Fibroblast of lung (primary cell): Measurements from ENCODE around the gene PRKCQ. TPM values are rescaled to one million over a fixed set of nuclear protein-coding genes. Genes with fewer than 3 reads are reported as not detected.

ENCODE experiments used
- DNase-seq, 2 donors: peaks; one replicate each; pipeline versions ENCODE4 v3.0.0 to v3.0.0-alpha.2; 2010; ENCODE audit warnings: low read depth in 2 of 2
- H2AFZ ChIP-seq: 2 replicates; pipeline ENCODE4 v1.5.1; 2012; ENCODE audit warnings: low read length, control low read depth, inconsistent platforms
- H3K27ac ChIP-seq: 2 replicates; pipeline ENCODE4 v1.5.1; 2011; ENCODE audit warnings: low read length, control low read depth; ENCODE audit not compliant: insufficient read depth
- H3K27me3 ChIP-seq: 2 replicates; pipeline ENCODE4 v1.5.1; 2011; ENCODE audit warnings: mild to moderate bottlenecking, low read length; ENCODE audit not compliant: control insufficient read depth, insufficient read depth
- H3K36me3 ChIP-seq: 2 replicates; pipeline ENCODE4 v1.5.1; 2011; ENCODE audit warnings: low read length; ENCODE audit not compliant: control insufficient read depth, insufficient read depth
- H3K4me1 ChIP-seq: 2 replicates; pipeline ENCODE4 v1.5.1; 2011; ENCODE audit warnings: low read length; ENCODE audit not compliant: control insufficient read depth, insufficient read depth; ENCODE audit errors: extremely low read depth
- H3K4me2 ChIP-seq: 2 replicates; pipeline ENCODE4 v1.5.1; 2011; ENCODE audit warnings: low read length, control low read depth; ENCODE audit not compliant: insufficient read depth; ENCODE audit errors: extremely low read depth
- H3K4me3 ChIP-seq, 4 experiments: fragments of 200-600 bp in 1 of 4; sonication (generic) in 1 of 4; replicated peaks in 1 of 4; 2 replicates each; pipeline ENCODE4 v1.5.1; 2011 to 2016; ENCODE audit warnings: low read length in 4 of 4, low read depth in 3 of 4, mild to moderate bottlenecking in 3 of 4, control low read depth in 2 of 4, inconsistent platforms in 1 of 4, mixed read lengths in 1 of 4; ENCODE audit not compliant: insufficient read depth in 1 of 4; ENCODE audit errors: control extremely low read depth in 1 of 4
- H3K79me2 ChIP-seq: 2 replicates; pipeline ENCODE4 v1.5.1; 2012; ENCODE audit warnings: mild to moderate bottlenecking, low read length, inconsistent platforms; ENCODE audit not compliant: control insufficient read depth, insufficient read depth
- H3K9ac ChIP-seq: 2 replicates; pipeline ENCODE4 v1.5.1; 2011; ENCODE audit warnings: mild to moderate bottlenecking, low read length, control low read depth; ENCODE audit not compliant: insufficient read depth
- H3K9me3 ChIP-seq: 2 replicates; pipeline ENCODE4 v1.5.1; 2012; ENCODE audit warnings: low read depth, low read length; ENCODE audit not compliant: control insufficient read depth, insufficient read depth
- H4K20me1 ChIP-seq: 2 replicates; pipeline ENCODE4 v1.5.1; 2011; ENCODE audit warnings: low read length; ENCODE audit not compliant: control insufficient read depth, insufficient read depth; ENCODE audit errors: extremely low read depth
- EZH2 ChIP-seq: IDR thresholded peaks from 2 replicates; pipeline ENCODE4 v1.5.1; 2012; ENCODE audit warnings: low read length, control low read depth, mild to moderate bottlenecking; ENCODE audit errors: missing control alignments
- polyA plus RNA-seq, 2 donors: library from polyadenylated mRNA; depleted of rRNA in 1 of 2; stranded (reverse) in 1 of 2; unstranded in 1 of 2; fragments of >200 nt; gene quantifications; 2 replicates each; pipeline ENCODE4 v1.2.1, GENCODE V29; 2011 to 2012; ENCODE audit warnings: missing spikeins in 1 of 2
- total RNA-seq: library from RNA; depleted of rRNA; stranded (reverse); fragments of >200 nt; gene quantifications from 2 replicates; pipeline ENCODE4 v1.2.1, GENCODE V29; 2014
- TF ChIP-seq, protein P1 (sequence below), 2 donors: IDR thresholded peaks in 1 of 2; conservative IDR thresholded peaks in 1 of 2; 1 replicate in 1 of 2; 2 replicates in 1 of 2; pipeline ENCODE4 v1.5.1; 2011 to 2012; ENCODE audit warnings: low read length in 2 of 2, control low read depth in 1 of 2, inconsistent platforms in 1 of 2, low read depth in 1 of 2, mild to moderate bottlenecking in 1 of 2

Gene PRKCQ
- total and polyA plus RNA-seq, 2 donors (not counting 1 experiment from before 2014, with no cell fraction given) = under 0.01 to 0.01 TPM

DNA sequence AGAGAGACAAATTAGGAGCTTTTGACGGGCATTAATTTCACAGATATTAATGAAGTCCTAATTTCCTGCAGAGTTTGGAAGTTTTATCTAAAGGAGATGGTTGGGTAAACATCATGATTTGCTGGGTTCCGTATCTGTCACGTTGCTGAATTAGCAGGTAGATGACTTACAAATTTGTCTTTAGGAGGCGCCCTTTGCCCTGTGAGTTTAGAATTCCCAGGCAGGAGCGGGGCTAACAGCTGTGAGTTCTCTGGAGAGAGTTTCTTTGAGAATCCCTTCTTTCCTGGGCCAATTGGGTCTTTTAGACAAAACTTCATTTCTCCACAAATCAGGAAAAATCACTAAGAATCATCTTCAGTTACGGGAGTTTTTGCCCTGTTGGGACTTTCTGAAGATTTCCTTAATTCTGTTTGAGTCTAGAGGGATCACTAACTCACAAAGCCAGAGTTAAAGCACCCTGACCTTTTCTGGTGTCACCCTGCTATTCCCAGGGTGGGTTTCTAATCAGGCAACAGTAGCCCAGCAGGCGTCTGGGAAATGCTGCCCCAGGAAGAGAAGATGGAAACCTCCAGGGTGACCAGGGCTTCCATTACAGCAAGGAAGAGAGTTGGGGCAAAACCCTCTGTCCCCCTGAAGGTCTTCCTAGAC, 63.7 kb downstream of the PRKCQ start:
- Histone ChIP-seq H3K27ac (no peak overlapping the region), H2AFZ (no peak overlapping the region), H4K20me1 (no peaks in the 10 kb centered on the region), H3K4me2 (no peak overlapping the region), H3K9me3 (no peaks in the 10 kb centered on the region), H3K36me3 (no peaks in the 10 kb centered on the region), H3K27me3 (no peaks in the 10 kb centered on the region), H3K4me1 (no peaks in the 10 kb centered on the region), H3K79me2 (no peaks in the 10 kb centered on the region), H3K4me3 (no peak overlapping the region), H3K9ac (no peak overlapping the region)
- no peak for TF ChIP-seq EZH2
- TF ChIP-seq, protein P1, sequence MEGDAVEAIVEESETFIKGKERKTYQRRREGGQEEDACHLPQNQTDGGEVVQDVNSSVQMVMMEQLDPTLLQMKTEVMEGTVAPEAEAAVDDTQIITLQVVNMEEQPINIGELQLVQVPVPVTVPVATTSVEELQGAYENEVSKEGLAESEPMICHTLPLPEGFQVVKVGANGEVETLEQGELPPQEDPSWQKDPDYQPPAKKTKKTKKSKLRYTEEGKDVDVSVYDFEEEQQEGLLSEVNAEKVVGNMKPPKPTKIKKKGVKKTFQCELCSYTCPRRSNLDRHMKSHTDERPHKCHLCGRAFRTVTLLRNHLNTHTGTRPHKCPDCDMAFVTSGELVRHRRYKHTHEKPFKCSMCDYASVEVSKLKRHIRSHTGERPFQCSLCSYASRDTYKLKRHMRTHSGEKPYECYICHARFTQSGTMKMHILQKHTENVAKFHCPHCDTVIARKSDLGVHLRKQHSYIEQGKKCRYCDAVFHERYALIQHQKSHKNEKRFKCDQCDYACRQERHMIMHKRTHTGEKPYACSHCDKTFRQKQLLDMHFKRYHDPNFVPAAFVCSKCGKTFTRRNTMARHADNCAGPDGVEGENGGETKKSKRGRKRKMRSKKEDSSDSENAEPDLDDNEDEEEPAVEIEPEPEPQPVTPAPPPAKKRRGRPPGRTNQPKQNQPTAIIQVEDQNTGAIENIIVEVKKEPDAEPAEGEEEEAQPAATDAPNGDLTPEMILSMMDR (conservative IDR thresholded peaks at IDR 0.05 in 1 of 2, IDR thresholded peaks at IDR 0.05 in 1 of 2; ENCODE audit: low read depth in 1 of 2, low read length in 2 of 2) = no peak
- DNase-seq = no peak

GRCh38 chr10:6514844-6515780, 65.0 kb downstream of the PRKCQ start:
- H3K27ac ChIP-seq = no peak overlapping the region
- no peaks in the 10 kb centered on the region for H3K79me2 ChIP-seq
- DNase-seq = no peak
- no peaks in the 10 kb centered on the region for H3K36me3 ChIP-seq
- H3K9ac ChIP-seq = no peak overlapping the region
- H3K9me3 ChIP-seq = no peaks in the 10 kb centered on the region
- no peak overlapping the region for H2AFZ ChIP-seq
- no peak for TF ChIP-seq EZH2
- TF ChIP-seq, protein P1 (conservative IDR thresholded peaks at IDR 0.05 in 1 of 2, IDR thresholded peaks at IDR 0.05 in 1 of 2; ENCODE audit: low read depth in 1 of 2, low read length in 2 of 2) = no peak
- H3K4me2 ChIP-seq = no peak overlapping the region
- no peak overlapping the region for H3K4me3 ChIP-seq
- no peaks in the 10 kb centered on the region for H4K20me1 ChIP-seq
- no peaks in the 10 kb centered on the region for H3K27me3 ChIP-seq
- no peaks in the 10 kb centered on the region for H3K4me1 ChIP-seq

- no peak for TF ChIP-seq EZH2
- TF ChIP-seq, protein P1 (conservative IDR thresholded peaks at IDR 0.05 in 1 of 2, IDR thresholded peaks at IDR 0.05 in 1 of 2; ENCODE audit: low read depth in 1 of 2, low read length in 2 of 2) = no peak
- Histone ChIP-seq H3K9me3 (no peaks in the 10 kb centered on the region), H2AFZ (no peak overlapping the region), H3K27me3 (no peaks in the 10 kb centered on the region), H3K79me2 (no peaks in the 10 kb centered on the region), H3K9ac (no peak overlapping the region), H3K4me3 (no peak overlapping the region), H4K20me1 (no peaks in the 10 kb centered on the region), H3K4me1 (no peaks in the 10 kb centered on the region), H3K27ac (no peak overlapping the region), H3K4me2 (no peak overlapping the region), H3K36me3 (no peaks in the 10 kb centered on the region)
- no peak for DNase-seq
Measured at GRCh38 chr10:6514180-6514579, 65.9 kb downstream of the PRKCQ start.
